ENCODE data around the gene DHX32.

Gene DHX32

GRCh38 chr10:125845617-125846016 lies 35.5 kb downstream of the DHX32 start:
- DNase-seq (ENCODE audit: low spot score): no peak
- H3K36me3 ChIP-seq (ENCODE audit: low read depth): peaks cover 61% of the 10 kb centered on the region
- ATAC-seq (ENCODE audit: low read depth): no peak

DNA sequence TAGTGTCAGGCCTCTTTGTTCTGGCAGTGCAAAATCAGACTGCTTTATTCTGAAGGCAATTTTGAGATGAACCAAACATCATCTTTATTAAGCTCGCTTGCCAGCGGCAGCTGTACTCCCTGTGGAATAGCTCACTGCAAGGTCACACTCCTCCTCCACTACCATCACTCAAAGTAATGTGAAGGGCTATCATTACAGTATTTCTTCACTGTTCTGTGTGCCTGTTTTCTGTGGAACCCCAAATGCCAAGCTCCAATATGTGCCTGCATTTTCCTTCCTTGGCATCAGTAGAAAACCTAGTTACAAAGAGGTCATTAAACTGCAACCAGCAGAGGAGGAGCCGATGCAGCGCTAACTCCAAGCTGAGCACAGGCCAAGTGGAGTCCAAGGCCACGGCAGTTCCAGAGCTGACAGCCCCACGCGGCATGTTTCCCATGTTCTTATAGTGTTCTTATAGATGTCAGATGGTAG lies 36.3 kb downstream of the DHX32 start:
- no peaks in the 10 kb centered on the region for H3K27me3 ChIP-seq (ENCODE audit: insufficient read depth, poor library complexity, severe bottlenecking)
- H3K27ac ChIP-seq (ENCODE audit: poor library complexity, severe bottlenecking): no peak overlapping the region
- ATAC-seq (ENCODE audit: low read depth) (no peak), DNase-seq (ENCODE audit: low spot score) (no peak)
- no peak for TF ChIP-seq CTCF (IDR thresholded peaks at IDR 0.05; ENCODE audit: poor library complexity, severe bottlenecking)
- no peaks in the 10 kb centered on the region for H3K4me1 ChIP-seq (ENCODE audit: insufficient read depth, poor library complexity, severe bottlenecking)
- H3K4me3 ChIP-seq (ENCODE audit: severe bottlenecking): no peak overlapping the region
- H3K9me3 ChIP-seq (ENCODE audit: severe bottlenecking): no peaks in the 10 kb centered on the region
- peaks cover 64% of the 10 kb centered on the region for H3K36me3 ChIP-seq (ENCODE audit: low read depth)

More at GRCh38 chr10:125845617-125846016, 35.5 kb downstream of the DHX32 start:
- H3K4me1 ChIP-seq (ENCODE audit: insufficient read depth, poor library complexity, severe bottlenecking): no peaks in the 10 kb centered on the region
- H3K27ac ChIP-seq (ENCODE audit: poor library complexity, severe bottlenecking): no peak overlapping the region
- no peaks in the 10 kb centered on the region for H3K9me3 ChIP-seq (ENCODE audit: severe bottlenecking)
- H3K27me3 ChIP-seq (ENCODE audit: insufficient read depth, poor library complexity, severe bottlenecking): no peaks in the 10 kb centered on the region
- no peak for TF ChIP-seq CTCF (IDR thresholded peaks at IDR 0.05; ENCODE audit: poor library complexity, severe bottlenecking)
- no peak overlapping the region for H3K4me3 ChIP-seq (ENCODE audit: severe bottlenecking)

DNA sequence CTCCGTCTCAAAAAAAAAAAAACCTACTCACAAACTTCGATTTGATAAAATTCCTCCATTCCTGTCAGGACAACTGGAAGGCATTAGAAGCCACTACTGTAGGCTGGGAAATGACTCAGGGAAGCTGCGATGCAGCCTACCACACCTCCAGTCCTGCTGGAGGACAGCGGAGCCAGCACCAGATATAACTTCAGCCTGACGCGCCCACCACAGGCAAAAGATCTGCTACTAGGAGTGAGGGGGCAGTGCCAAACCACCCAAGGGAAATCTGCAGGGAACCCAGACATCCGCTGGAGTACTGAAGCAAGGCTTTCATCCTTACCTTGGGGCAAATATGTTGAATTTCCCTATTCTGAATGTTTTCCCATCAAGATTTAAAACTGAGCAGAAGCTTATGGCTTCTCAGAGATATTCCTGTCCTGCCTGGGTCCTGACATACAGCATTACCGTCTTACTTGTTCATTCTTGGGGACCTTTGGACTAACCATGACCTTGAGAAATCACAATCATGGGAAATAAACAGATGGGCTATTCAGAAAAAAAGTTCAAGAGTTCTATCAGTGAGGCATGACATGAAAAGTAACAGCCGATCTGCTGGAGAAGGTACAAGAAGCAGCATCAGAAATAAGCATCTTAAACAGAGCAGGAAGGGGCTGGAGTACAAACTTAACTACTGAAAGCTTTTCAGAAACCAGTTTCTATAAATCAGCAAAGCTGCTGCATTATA lies 37.3 kb downstream of the DHX32 start:
- Histone ChIP-seq H3K9me3 (ENCODE audit: severe bottlenecking) (no peaks in the 10 kb centered on the region), H3K27me3 (ENCODE audit: insufficient read depth, poor library complexity, severe bottlenecking) (no peaks in the 10 kb centered on the region), H3K4me1 (ENCODE audit: insufficient read depth, poor library complexity, severe bottlenecking) (no peaks in the 10 kb centered on the region), H3K4me3 (ENCODE audit: severe bottlenecking) (no peak overlapping the region), H3K27ac (ENCODE audit: poor library complexity, severe bottlenecking) (no peak overlapping the region), H3K36me3 (ENCODE audit: low read depth) (peaks cover 64% of the 10 kb centered on the region)
- ATAC-seq (ENCODE audit: low read depth): no peak
- TF ChIP-seq CTCF (IDR thresholded peaks at IDR 0.05; ENCODE audit: poor library complexity, severe bottlenecking): no peak
- DNase-seq (ENCODE audit: low spot score): no peak

DNA sequence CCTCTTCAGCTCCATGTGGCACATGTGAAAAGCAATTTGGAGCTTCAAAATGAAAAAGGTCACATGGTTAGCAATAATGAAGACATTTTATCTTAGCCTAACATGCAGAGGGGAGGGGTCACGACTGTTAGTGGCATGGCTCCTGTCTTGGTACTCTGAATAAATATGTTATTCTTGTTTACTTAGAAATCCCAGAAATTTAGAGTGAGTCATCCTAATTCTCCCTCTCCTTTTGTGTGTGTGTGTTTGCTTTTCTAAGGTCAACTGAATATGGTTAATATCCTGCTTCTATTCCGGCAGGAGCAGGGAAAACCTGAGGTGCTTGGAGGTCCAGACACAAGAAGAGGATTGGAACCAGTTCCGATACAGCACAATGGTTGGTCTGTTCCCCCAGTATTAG lies 40.1 kb downstream of the DHX32 start:
- no peaks in the 10 kb centered on the region for H3K4me1 ChIP-seq (ENCODE audit: insufficient read depth, poor library complexity, severe bottlenecking)
- no peak for TF ChIP-seq CTCF (IDR thresholded peaks at IDR 0.05; ENCODE audit: poor library complexity, severe bottlenecking)
- ATAC-seq (ENCODE audit: low read depth) (no peak), DNase-seq (ENCODE audit: low spot score) (no peak)
- peaks cover 78% of the 10 kb centered on the region for H3K36me3 ChIP-seq (ENCODE audit: low read depth)
- H3K27ac ChIP-seq (ENCODE audit: poor library complexity, severe bottlenecking): no peak overlapping the region
- H3K9me3 ChIP-seq (ENCODE audit: severe bottlenecking): no peaks in the 10 kb centered on the region
- no peak overlapping the region for H3K4me3 ChIP-seq (ENCODE audit: severe bottlenecking)
- no peaks in the 10 kb centered on the region for H3K27me3 ChIP-seq (ENCODE audit: insufficient read depth, poor library complexity, severe bottlenecking)

DNA sequence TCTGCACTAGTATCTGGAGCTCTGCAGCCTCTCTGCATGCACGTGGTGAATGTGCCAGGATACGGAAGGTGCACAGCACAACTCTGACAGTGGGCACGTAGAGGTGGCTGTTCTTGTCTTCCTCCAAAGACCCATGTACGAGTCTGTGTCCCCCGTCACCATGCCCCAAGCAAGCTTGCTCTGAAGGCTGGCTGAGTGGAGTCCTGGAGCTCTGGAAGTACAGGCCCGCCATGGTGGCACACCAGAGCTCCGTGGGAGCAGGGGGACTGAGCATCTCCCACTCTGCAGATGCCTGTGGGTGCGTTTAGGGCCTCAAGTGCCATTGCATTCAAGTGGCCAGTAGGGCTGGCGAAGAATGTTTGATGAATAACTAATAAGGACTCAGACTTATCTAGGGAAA lies 40.7 kb downstream of the DHX32 start:
- H3K36me3 ChIP-seq (ENCODE audit: low read depth): peaks cover 83% of the 10 kb centered on the region
- TF ChIP-seq CTCF (IDR thresholded peaks at IDR 0.05; ENCODE audit: poor library complexity, severe bottlenecking): no peak
- no peaks in the 10 kb centered on the region for H3K9me3 ChIP-seq (ENCODE audit: severe bottlenecking)
- ATAC-seq (ENCODE audit: low read depth): no peak
- no peaks in the 10 kb centered on the region for H3K27me3 ChIP-seq (ENCODE audit: insufficient read depth, poor library complexity, severe bottlenecking)
- H3K4me3 ChIP-seq (ENCODE audit: severe bottlenecking): no peak overlapping the region
- H3K4me1 ChIP-seq (ENCODE audit: insufficient read depth, poor library complexity, severe bottlenecking): no peaks in the 10 kb centered on the region
- H3K27ac ChIP-seq (ENCODE audit: poor library complexity, severe bottlenecking): no peak overlapping the region
- no peak for DNase-seq (ENCODE audit: low spot score)

All from RWPE2 (cell line).